Right atrium auricular region (tissue), 2 donors: ENCODE data around the gene ACOXL. TPM values are rescaled to one million over a fixed set of nuclear protein-coding genes. Genes with fewer than 3 reads are reported as not detected.

Experiments
- DNase-seq: peaks from one replicate; pipeline ENCODE4 v3.0.0-alpha.2; 2019; ENCODE audit warnings: low spot score
- H3K27ac ChIP-seq, 2 donors: fragments of 200-600 bp; sonication (generic); 1 replicate in 1 of 2; 2 replicates in 1 of 2; pipeline ENCODE4 v1.5.1; 2016 to 2019
- H3K27me3 ChIP-seq, 2 donors: fragments of 200-600 bp; sonication (generic); one replicate each; pipeline versions ENCODE4 v1.5.1 to v1.6.0; 2017 to 2019
- H3K36me3 ChIP-seq: fragments of 200-600 bp; sonication (generic); one replicate; pipeline ENCODE4 v1.5.1; 2016
- H3K4me1 ChIP-seq, 2 donors: fragments of 200-600 bp; sonication (generic); one replicate each; pipeline versions ENCODE4 v1.5.1 to v1.6.0; 2017 to 2019
- H3K4me3 ChIP-seq, 2 donors: fragments of 200-600 bp; sonication (generic); 1 replicate in 1 of 2; 2 replicates in 1 of 2; pipeline ENCODE4 v1.5.1; 2017 to 2019; ENCODE audit warnings: mild to moderate bottlenecking in 1 of 2, moderate library complexity in 1 of 2
- H3K9me3 ChIP-seq, 2 donors: fragments of 200-600 bp; sonication (generic); one replicate each; pipeline ENCODE4 v1.5.1; 2019
- total RNA-seq, 2 donors: library from RNA; depleted of rRNA; stranded (reverse); fragments of >200 nt; gene quantifications; one replicate each; pipeline ENCODE4 v1.1.0, GENCODE V29; 2016
- TF ChIP-seq, protein P1 (sequence below), 2 donors: fragments of 200-600 bp; sonication (generic); IDR thresholded peaks; one replicate each; pipeline ENCODE4 v1.5.1; 2019; ENCODE audit warnings: antibody characterized with exemption in 2 of 2

Gene ACOXL
- total RNA-seq, 2 donors from 2014 or later, result 0.33 to 0.55 TPM

GRCh38 chr2:110818767-110819481 lies 86.6 kb downstream of the ACOXL start:
- no peaks in the 10 kb centered on the region for H3K4me1 ChIP-seq
- H3K9me3 ChIP-seq, result peaks cover 0 to 13% of the 10 kb centered on the region in 2 donors
- TF ChIP-seq, protein P1, sequence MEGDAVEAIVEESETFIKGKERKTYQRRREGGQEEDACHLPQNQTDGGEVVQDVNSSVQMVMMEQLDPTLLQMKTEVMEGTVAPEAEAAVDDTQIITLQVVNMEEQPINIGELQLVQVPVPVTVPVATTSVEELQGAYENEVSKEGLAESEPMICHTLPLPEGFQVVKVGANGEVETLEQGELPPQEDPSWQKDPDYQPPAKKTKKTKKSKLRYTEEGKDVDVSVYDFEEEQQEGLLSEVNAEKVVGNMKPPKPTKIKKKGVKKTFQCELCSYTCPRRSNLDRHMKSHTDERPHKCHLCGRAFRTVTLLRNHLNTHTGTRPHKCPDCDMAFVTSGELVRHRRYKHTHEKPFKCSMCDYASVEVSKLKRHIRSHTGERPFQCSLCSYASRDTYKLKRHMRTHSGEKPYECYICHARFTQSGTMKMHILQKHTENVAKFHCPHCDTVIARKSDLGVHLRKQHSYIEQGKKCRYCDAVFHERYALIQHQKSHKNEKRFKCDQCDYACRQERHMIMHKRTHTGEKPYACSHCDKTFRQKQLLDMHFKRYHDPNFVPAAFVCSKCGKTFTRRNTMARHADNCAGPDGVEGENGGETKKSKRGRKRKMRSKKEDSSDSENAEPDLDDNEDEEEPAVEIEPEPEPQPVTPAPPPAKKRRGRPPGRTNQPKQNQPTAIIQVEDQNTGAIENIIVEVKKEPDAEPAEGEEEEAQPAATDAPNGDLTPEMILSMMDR (IDR thresholded peaks at IDR 0.05), result no peak
- no peak for DNase-seq
- H3K4me3 ChIP-seq, result no peak overlapping the region
- no peaks in the 10 kb centered on the region for H3K27me3 ChIP-seq
- H3K27ac ChIP-seq, result no peak overlapping the region
- H3K36me3 ChIP-seq, result no peaks in the 10 kb centered on the region

DNA sequence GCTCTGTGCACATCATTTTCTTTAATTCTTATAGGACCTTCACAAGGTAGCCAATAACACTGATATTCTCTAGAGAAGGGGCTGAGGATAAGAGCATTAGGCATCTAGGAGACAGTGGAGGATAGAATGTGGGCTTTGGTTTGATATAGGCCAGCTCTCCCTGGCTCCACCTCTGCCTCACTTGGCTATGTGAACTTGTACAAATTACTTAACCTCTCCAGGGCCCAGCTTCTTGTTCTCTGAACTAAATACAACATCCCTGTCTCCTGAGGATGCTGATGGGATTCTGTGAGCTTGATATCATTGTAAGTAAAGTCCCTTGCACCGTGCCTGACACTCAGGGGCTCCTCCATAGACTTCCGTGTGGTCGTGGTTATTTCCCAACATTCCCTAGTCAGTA lies 87.3 kb downstream of the ACOXL start:
- TF ChIP-seq, protein P1 (IDR thresholded peaks at IDR 0.05), result no peak
- H3K27ac ChIP-seq, result no peak overlapping the region

DNA sequence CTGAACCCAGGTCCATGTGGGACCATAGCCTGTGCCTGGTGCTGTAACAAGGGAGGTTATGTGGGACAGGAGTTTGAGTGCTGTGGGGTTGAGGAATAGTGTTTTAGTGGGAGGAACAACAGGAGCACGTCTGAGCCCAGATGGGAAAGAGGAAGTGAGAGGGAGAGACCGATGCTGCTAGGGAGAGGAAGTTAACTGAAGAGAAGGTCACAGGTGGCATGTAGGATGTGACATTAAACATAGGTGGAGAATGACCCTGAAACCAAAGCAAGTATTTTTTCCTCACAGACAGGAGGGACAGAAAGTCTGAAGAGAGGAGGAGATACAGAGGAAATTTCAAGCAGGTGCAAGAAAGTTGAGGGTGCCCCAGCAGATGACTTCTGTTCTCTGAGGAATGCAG lies 87.8 kb downstream of the ACOXL start:
- Histone ChIP-seq H3K9me3 (peaks cover 0 to 22% of the 10 kb centered on the region in 2 donors), H3K27me3 (no peaks in the 10 kb centered on the region), H3K36me3 (no peaks in the 10 kb centered on the region), H3K4me1 (no peaks in the 10 kb centered on the region), H3K4me3 (no peak overlapping the region), H3K27ac (no peak overlapping the region)
- TF ChIP-seq, protein P1 (IDR thresholded peaks at IDR 0.05), result no peak
- DNase-seq, result no peak

More for the DNA sequence above, 87.3 kb downstream of the ACOXL start:
- H3K9me3 ChIP-seq, result peaks cover 0 to 18% of the 10 kb centered on the region in 2 donors
- no peaks in the 10 kb centered on the region for H3K27me3 ChIP-seq
- no peak overlapping the region for H3K4me3 ChIP-seq
- DNase-seq, result no peak
- H3K36me3 ChIP-seq, result no peaks in the 10 kb centered on the region
- no peaks in the 10 kb centered on the region for H3K4me1 ChIP-seq

- DNase-seq, result no peak
- Histone ChIP-seq H3K27ac (no peak overlapping the region), H3K27me3 (no peaks in the 10 kb centered on the region), H3K4me1 (no peaks in the 10 kb centered on the region), H3K4me3 (no peak overlapping the region), H3K36me3 (no peaks in the 10 kb centered on the region), H3K9me3 (peaks cover 0 to 25% of the 10 kb centered on the region in 2 donors)
- TF ChIP-seq, protein P1 (IDR thresholded peaks at IDR 0.05), result no peak
Observed at GRCh38 chr2:110823165-110823564, 90.8 kb downstream of the ACOXL start.

DNA sequence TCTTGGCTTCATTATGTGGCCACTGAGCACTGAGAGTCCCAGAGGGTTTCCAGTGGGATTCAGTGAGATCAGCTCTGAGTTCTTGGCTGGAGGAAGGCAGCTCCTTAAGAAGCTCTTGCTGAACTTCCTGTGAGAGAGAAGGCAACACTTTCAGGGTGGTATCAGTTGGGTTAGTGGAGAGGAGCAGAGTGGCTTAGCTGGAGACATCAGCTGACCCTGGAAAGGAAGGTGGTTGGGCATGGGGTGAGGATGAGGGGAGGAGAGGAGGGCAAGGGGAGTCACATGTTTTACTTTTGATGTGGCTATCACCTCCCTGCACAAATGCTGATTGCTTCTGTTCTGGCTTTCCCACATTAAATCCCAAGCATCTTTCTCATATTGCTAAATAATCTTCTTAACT lies 95.1 kb downstream of the ACOXL start:
- DNase-seq, result no peak
- TF ChIP-seq, protein P1 (IDR thresholded peaks at IDR 0.05), result no peak
- no peak overlapping the region for H3K27ac ChIP-seq
- no peak overlapping the region for H3K4me3 ChIP-seq
- no peaks in the 10 kb centered on the region for H3K4me1 ChIP-seq
- H3K27me3 ChIP-seq, result no peaks in the 10 kb centered on the region
- H3K9me3 ChIP-seq, result peaks cover 0 to 25% of the 10 kb centered on the region in 2 donors
- H3K36me3 ChIP-seq, result no peaks in the 10 kb centered on the region

DNA sequence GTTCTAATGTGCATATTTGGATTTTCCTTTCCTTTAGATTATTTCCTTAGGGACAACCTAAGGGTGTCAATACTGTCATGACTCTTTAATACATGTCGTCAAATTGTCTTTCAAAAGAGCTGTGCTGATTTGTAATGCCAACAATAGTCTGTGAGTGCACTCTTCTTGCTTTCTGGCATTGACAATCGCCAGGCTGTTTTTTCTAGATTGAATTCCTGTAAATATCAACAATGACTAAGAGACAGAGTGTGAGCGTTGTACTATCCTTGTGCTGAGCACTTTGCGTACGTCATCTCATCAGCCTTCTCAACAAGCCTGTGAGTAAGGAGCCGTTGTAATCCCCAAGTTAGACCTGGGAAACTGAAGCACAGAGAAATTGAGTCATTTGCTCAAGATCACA lies 96.0 kb downstream of the ACOXL start:
- Histone ChIP-seq H3K36me3 (no peaks in the 10 kb centered on the region), H3K4me3 (no peak overlapping the region), H3K27me3 (no peaks in the 10 kb centered on the region), H3K4me1 (no peaks in the 10 kb centered on the region), H3K27ac (no peak overlapping the region), H3K9me3 (peaks cover 0 to 17% of the 10 kb centered on the region in 2 donors)
- DNase-seq, result no peak
- TF ChIP-seq, protein P1 (IDR thresholded peaks at IDR 0.05), result no peak
